IMR-90 (cell line): ENCODE results near the gene SLC4A7. TPM values are rescaled to one million over a fixed set of nuclear protein-coding genes. Genes with fewer than 3 reads are reported as not detected.

Source experiments
- ATAC-seq: fragments of 200-7000 bp; cut with Tn5 transposase; 2 replicates; pipeline ENCODE4 v1.9.1; 2020; ENCODE audit warnings: low read depth, mild to moderate bottlenecking, moderate library complexity
- BruUV-seq: library from RNA; stranded (reverse); fragments of 400-500 nt; replicated peaks from 2 replicates; lab custom pipeline; 2021; lab: Mats Ljungman, UMichigan
- CTCF ChIA-PET: fragments of 300-600 bp; formaldehyde crosslinking; extraction: SDS; loops from one replicate; lab custom pipeline; 2021; ENCODE audit warnings: antibody characterized with exemption; lab: Yijun Ruan, JAX
- POLR2A ChIA-PET: fragments of 300-600 bp; sonication (Branson Sonifier 250); formaldehyde crosslinking; loops from one replicate; lab custom pipeline; 2022; ENCODE audit warnings: antibody characterized with exemption; ENCODE audit not compliant: unreplicated experiment; lab: Charles Lee
- DNase-seq: peaks from one replicate; pipeline ENCODE4 v3.0.0; 2013
- H2AFZ ChIP-seq: replicated peaks from 2 replicates; pipeline ENCODE3; 2013; ENCODE audit warnings: low read length, mild to moderate bottlenecking; ENCODE audit not compliant: poor library complexity
- H2AK5ac ChIP-seq: 2 replicates; pipeline ENCODE4 v1.6.1; 2013; ENCODE audit warnings: low read depth, low read length, inconsistent platforms
- H2AK9ac ChIP-seq: replicated peaks from 2 replicates; pipeline ENCODE3; 2013; ENCODE audit warnings: mild to moderate bottlenecking, low read depth, low read length, moderate library complexity; ENCODE audit not compliant: poor library complexity
- H2BK120ac ChIP-seq: 2 replicates; pipeline ENCODE4 v1.6.1; 2013; ENCODE audit warnings: low read depth, low read length, inconsistent platforms
- H2BK15ac ChIP-seq: 3 replicates; pipeline ENCODE4 v1.6.1; 2013; ENCODE audit warnings: low read depth, low read length, inconsistent platforms
- H2BK20ac ChIP-seq: 2 replicates; pipeline ENCODE4 v1.6.1; 2013; ENCODE audit warnings: low read depth, mild to moderate bottlenecking, inconsistent platforms, low read length, moderate library complexity
- H2BK5ac ChIP-seq: 2 replicates; pipeline ENCODE4 v1.6.1; 2013; ENCODE audit warnings: mild to moderate bottlenecking, low read depth, low read length, inconsistent platforms; ENCODE audit not compliant: poor library complexity, severe bottlenecking
- H3K14ac ChIP-seq: replicated peaks from 2 replicates; pipeline ENCODE4 v1.6.1; 2013; ENCODE audit warnings: low read depth, low read length, inconsistent platforms
- H3K18ac ChIP-seq: 2 replicates; pipeline ENCODE4 v1.6.1; 2013; ENCODE audit warnings: low read depth, low read length, control low read depth
- H3K23ac ChIP-seq: 2 replicates; pipeline ENCODE4 v1.6.1; 2013; ENCODE audit warnings: low read depth, low read length, inconsistent platforms
- H3K27ac ChIP-seq: 2 replicates; pipeline ENCODE4 v1.5.1; 2013; ENCODE audit warnings: mild to moderate bottlenecking, control low read depth, low read length; ENCODE audit not compliant: insufficient read depth
- H3K27me3 ChIP-seq: 2 replicates; pipeline ENCODE4 v1.6.1; 2013; ENCODE audit warnings: low read length; ENCODE audit not compliant: control insufficient read depth, insufficient read depth
- H3K36me3 ChIP-seq: 2 replicates; pipeline ENCODE4 v1.6.1; 2013; ENCODE audit warnings: low read length, mixed read lengths; ENCODE audit not compliant: control insufficient read depth, insufficient read depth
- H3K4ac ChIP-seq: 2 replicates; pipeline ENCODE4 v1.6.1; 2013; ENCODE audit warnings: low read depth, low read length, inconsistent platforms
- H3K4me1 ChIP-seq: 2 replicates; pipeline ENCODE4 v1.6.1; 2013; ENCODE audit warnings: low read length, mixed read lengths; ENCODE audit not compliant: control insufficient read depth, insufficient read depth
- H3K4me2 ChIP-seq: 2 replicates; pipeline ENCODE4 v1.6.1; 2013; ENCODE audit warnings: low read depth, mild to moderate bottlenecking, control low read depth, low read length, moderate library complexity
- H3K4me3 ChIP-seq: 2 replicates; pipeline ENCODE4 v1.5.1; 2013; ENCODE audit warnings: low read depth, mild to moderate bottlenecking, control low read depth, low read length, moderate library complexity; ENCODE audit not compliant: insufficient read depth
- H3K56ac ChIP-seq: 2 replicates; pipeline ENCODE4 v1.6.1; 2013; ENCODE audit warnings: low read length, inconsistent platforms; ENCODE audit not compliant: insufficient read depth; ENCODE audit errors: extremely low read depth
- H3K79me1 ChIP-seq, 2 experiments: 2 replicates each; pipeline ENCODE4 v1.6.1; 2013; ENCODE audit warnings: low read length in 2 of 2, inconsistent platforms in 1 of 2, low read depth in 1 of 2
- H3K9ac ChIP-seq: 2 replicates; pipeline ENCODE4 v1.6.1; 2013; ENCODE audit warnings: low read depth, low read length, control low read depth
- H3K9me1 ChIP-seq: 2 replicates; pipeline ENCODE4 v1.6.1; 2013; ENCODE audit warnings: low read length, inconsistent platforms; ENCODE audit not compliant: insufficient read depth
- H3K9me3 ChIP-seq: 2 replicates; pipeline ENCODE4 v1.6.1; 2013; ENCODE audit warnings: low read length; ENCODE audit not compliant: control insufficient read depth, insufficient read depth
- H4K20me1 ChIP-seq: 2 replicates; pipeline ENCODE4 v1.6.1; 2013; ENCODE audit warnings: low read length, inconsistent platforms; ENCODE audit not compliant: insufficient read depth
- H4K5ac ChIP-seq: 2 replicates; pipeline ENCODE4 v1.6.1; 2013; ENCODE audit warnings: mild to moderate bottlenecking, low read depth, low read length, control low read depth
- H4K8ac ChIP-seq, 2 experiments: 2 replicates each; pipeline ENCODE4 v1.6.1; 2013; ENCODE audit warnings: low read depth in 2 of 2, low read length in 2 of 2, control low read depth in 1 of 2, inconsistent platforms in 1 of 2
- H4K91ac ChIP-seq: 2 replicates; pipeline ENCODE4 v1.6.1; 2013; ENCODE audit warnings: low read depth, low read length, inconsistent platforms; ENCODE audit not compliant: insufficient read depth
- BHLHE40 ChIP-seq: fragments of 150-350 bp; IDR thresholded peaks from 2 replicates; pipeline ENCODE4 v1.6.1; 2016; ENCODE audit warnings: mild to moderate bottlenecking, low read depth, low read length
- CEBPB ChIP-seq: IDR thresholded peaks from 2 replicates; pipeline ENCODE4 v1.6.1; 2012; ENCODE audit warnings: low read depth, low read length, improper control_type of control experiment
- CHD1 ChIP-seq: IDR thresholded peaks from 2 replicates; pipeline ENCODE4 v1.6.1; 2012; ENCODE audit warnings: low read depth, low read length, improper control_type of control experiment
- FOS ChIP-seq: fragments of 150-350 bp; IDR thresholded peaks from 2 replicates; pipeline ENCODE4 v1.6.1; 2016; ENCODE audit warnings: low read depth, low read length
- MAFK ChIP-seq: IDR thresholded peaks from 2 replicates; pipeline ENCODE4 v1.6.1; 2012; ENCODE audit warnings: low read depth, low read length, improper control_type of control experiment
- MAZ ChIP-seq: IDR thresholded peaks from 2 replicates; pipeline ENCODE4 v1.6.1; 2012; ENCODE audit warnings: low read depth, mild to moderate bottlenecking, low read length, improper control_type of control experiment, moderate library complexity, borderline replicate concordance
- MXI1 ChIP-seq: IDR thresholded peaks from 2 replicates; pipeline ENCODE4 v1.6.1; 2012; ENCODE audit warnings: low read depth, mild to moderate bottlenecking, low read length, moderate library complexity, borderline replicate concordance
- NFE2L2 ChIP-seq: fragments of 150-350 bp; IDR thresholded peaks from 2 replicates; pipeline ENCODE4 v1.6.1; 2016; ENCODE audit warnings: low read depth, mild to moderate bottlenecking, low read length
- POLR2A ChIP-seq: IDR thresholded peaks from 2 replicates; pipeline ENCODE4 v1.6.1; 2012; ENCODE audit warnings: mild to moderate bottlenecking, low read depth, low read length
- RAD21 ChIP-seq: IDR thresholded peaks from 2 replicates; pipeline ENCODE4 v1.6.1; 2012; ENCODE audit warnings: low read length, improper control_type of control experiment
- RCOR1 ChIP-seq: IDR thresholded peaks from 2 replicates; pipeline ENCODE4 v1.6.1; 2012; ENCODE audit warnings: mild to moderate bottlenecking, low read length, improper control_type of control experiment; ENCODE audit not compliant: insufficient replicate concordance
- RFX5 ChIP-seq: IDR thresholded peaks from 2 replicates; pipeline ENCODE4 v1.8.0; 2012; ENCODE audit warnings: low read depth, mild to moderate bottlenecking, low read length, moderate library complexity
- SMC3 ChIP-seq: fragments of 150-350 bp; IDR thresholded peaks from 2 replicates; pipeline ENCODE4 v1.6.1; 2016; ENCODE audit warnings: low read depth, mild to moderate bottlenecking, antibody characterized with exemption, low read length, moderate library complexity
- WGBS, 2 experiments: methylation state at CpG; one replicate each; pipeline versions ENCODE4 v1.1.5 to v1.1.7; 2013; ENCODE audit warnings: missing lambda C conversion rate in 2 of 2; ENCODE audit not compliant: insufficient read length in 1 of 2; ENCODE audit errors: extremely low coverage in 2 of 2; 5-methylcytosine and 5-hydroxymethylcytosine counted together
- dilution Hi-C: fragments of 300-500 bp; cut with HindIII; formaldehyde crosslinking; loops from one replicate; pipeline ENCODE4 v1.14.3; 2018; ENCODE audit warnings: low sequenced_read_pairs; ENCODE audit not compliant: unreplicated experiment
- in situ Hi-C: fragments of 300-500 bp; cut with MboI; formaldehyde crosslinking; loops from 3 replicates; pipeline ENCODE4 v1.14.3; 2019; ENCODE audit warnings: low sequenced_read_pairs, inconsistent platforms, mixed read lengths
- intact Hi-C: fragments of 100-400 bp; cut with micrococcal nuclease; formaldehyde crosslinking; loops from 2 replicates; pipeline ENCODE4 v1.10.0; 2022
- polyA plus RNA-seq, 3 experiments: library from polyadenylated mRNA; depleted of rRNA; stranded (reverse); fragments of >200 nt; gene quantifications; 2 replicates each; pipeline ENCODE4 v1.2.3, GENCODE V29; 2012; ENCODE audit warnings: low replicate concordance in 1 of 3
- total RNA-seq: library from RNA; depleted of rRNA; stranded (reverse); fragments of >200 nt; gene quantifications from 2 replicates; pipeline ENCODE4 v1.2.3, GENCODE V29; 2012
- TF ChIP-seq, protein P1 (sequence below): fragments of 150-350 bp; IDR thresholded peaks from 2 replicates; pipeline ENCODE4 v1.6.1; 2017; ENCODE audit warnings: mild to moderate bottlenecking, antibody characterized with exemption, low read length, low read depth
- TF ChIP-seq, protein P2 (sequence below): fragments of 150-350 bp; IDR thresholded peaks from 2 replicates; pipeline ENCODE4 v1.6.1; 2016; ENCODE audit warnings: low read depth, mild to moderate bottlenecking, low read length, moderate library complexity, borderline replicate concordance
- TF ChIP-seq, protein P3 (sequence below): conservative IDR thresholded peaks from 2 replicates; pipeline ENCODE4 v1.5.1; 2012; ENCODE audit warnings: mild to moderate bottlenecking, low read depth, low read length, improper control_type of control experiment

Gene SLC4A7
- total and polyA plus RNA-seq, 2 of the 4 experiments (the other 2 are of a cell fraction) = 17.7 to 50.4 TPM

- no peak overlapping the region for H3K4ac ChIP-seq
- WGBS, 2 experiments = no CpG with 5 or more reads among the region's 3 CpGs
- no TSS peak for BruUV-seq
- in situ Hi-C loops (no loop called here), dilution Hi-C loops (no loop called here), intact Hi-C loops (no loop called here)
- no peak overlapping the region; the same call in 1 of the 2 replicates for H4K5ac ChIP-seq
- H4K8ac ChIP-seq = no peak overlapping the region
- H3K9ac ChIP-seq = no peak overlapping the region
- H3K79me1 ChIP-seq = no peaks in the 10 kb centered on the region
- H4K20me1 ChIP-seq = no peaks in the 10 kb centered on the region
- CTCF ChIA-PET = interaction anchor here (2.3 kb wide), 1 partner anchor 11 kb away, joined by 7 read pairs; no protein-coding TSS in a partner anchor
- no peak overlapping the region for H2AFZ ChIP-seq
- peak overlapping the region; percentile 40; the same call in 1 of the 2 replicates for H2BK20ac ChIP-seq
- no peak overlapping the region for H3K18ac ChIP-seq
- H2BK15ac ChIP-seq = peak overlapping the region; percentile 70; the same call in 1 of the 3 replicates
- H2BK120ac ChIP-seq = peak overlapping the region; percentile 10; the same call in 1 of the 2 replicates
- no peak overlapping the region for H3K23ac ChIP-seq
- POLR2A ChIA-PET = no interaction called here
- no peaks in the 10 kb centered on the region for H3K36me3 ChIP-seq
- H3K27ac ChIP-seq = no peak overlapping the region
- H2AK9ac ChIP-seq = no peak overlapping the region
- H3K56ac ChIP-seq = no peak overlapping the region
- no peaks in the 10 kb centered on the region for H3K27me3 ChIP-seq
- no peak overlapping the region for H3K4me3 ChIP-seq
- H3K9me1 ChIP-seq = peaks cover 11% of the 10 kb centered on the region
- no peak overlapping the region for H3K14ac ChIP-seq
- H3K4me1 ChIP-seq = peaks cover 15% of the 10 kb centered on the region
- TF ChIP-seq CEBPB = no peak
- no peak for TF ChIP-seq MAFK
- TF ChIP-seq CHD1 = no peak
- no peak for TF ChIP-seq POLR2A
- TF ChIP-seq, protein P1, sequence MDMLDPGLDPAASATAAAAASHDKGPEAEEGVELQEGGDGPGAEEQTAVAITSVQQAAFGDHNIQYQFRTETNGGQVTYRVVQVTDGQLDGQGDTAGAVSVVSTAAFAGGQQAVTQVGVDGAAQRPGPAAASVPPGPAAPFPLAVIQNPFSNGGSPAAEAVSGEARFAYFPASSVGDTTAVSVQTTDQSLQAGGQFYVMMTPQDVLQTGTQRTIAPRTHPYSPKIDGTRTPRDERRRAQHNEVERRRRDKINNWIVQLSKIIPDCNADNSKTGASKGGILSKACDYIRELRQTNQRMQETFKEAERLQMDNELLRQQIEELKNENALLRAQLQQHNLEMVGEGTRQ = no peak
- no peak for TF ChIP-seq NFE2L2
- no peak for TF ChIP-seq RCOR1
- no peak for TF ChIP-seq MAZ
- TF ChIP-seq SMC3 = no peak
- no peak for TF ChIP-seq BHLHE40
- TF ChIP-seq RAD21 = no peak
- TF ChIP-seq MXI1 = no peak
- TF ChIP-seq, protein P2, sequence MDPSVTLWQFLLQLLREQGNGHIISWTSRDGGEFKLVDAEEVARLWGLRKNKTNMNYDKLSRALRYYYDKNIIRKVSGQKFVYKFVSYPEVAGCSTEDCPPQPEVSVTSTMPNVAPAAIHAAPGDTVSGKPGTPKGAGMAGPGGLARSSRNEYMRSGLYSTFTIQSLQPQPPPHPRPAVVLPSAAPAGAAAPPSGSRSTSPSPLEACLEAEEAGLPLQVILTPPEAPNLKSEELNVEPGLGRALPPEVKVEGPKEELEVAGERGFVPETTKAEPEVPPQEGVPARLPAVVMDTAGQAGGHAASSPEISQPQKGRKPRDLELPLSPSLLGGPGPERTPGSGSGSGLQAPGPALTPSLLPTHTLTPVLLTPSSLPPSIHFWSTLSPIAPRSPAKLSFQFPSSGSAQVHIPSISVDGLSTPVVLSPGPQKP = no peak
- TF ChIP-seq RFX5 = no peak
- TF ChIP-seq, protein P3, sequence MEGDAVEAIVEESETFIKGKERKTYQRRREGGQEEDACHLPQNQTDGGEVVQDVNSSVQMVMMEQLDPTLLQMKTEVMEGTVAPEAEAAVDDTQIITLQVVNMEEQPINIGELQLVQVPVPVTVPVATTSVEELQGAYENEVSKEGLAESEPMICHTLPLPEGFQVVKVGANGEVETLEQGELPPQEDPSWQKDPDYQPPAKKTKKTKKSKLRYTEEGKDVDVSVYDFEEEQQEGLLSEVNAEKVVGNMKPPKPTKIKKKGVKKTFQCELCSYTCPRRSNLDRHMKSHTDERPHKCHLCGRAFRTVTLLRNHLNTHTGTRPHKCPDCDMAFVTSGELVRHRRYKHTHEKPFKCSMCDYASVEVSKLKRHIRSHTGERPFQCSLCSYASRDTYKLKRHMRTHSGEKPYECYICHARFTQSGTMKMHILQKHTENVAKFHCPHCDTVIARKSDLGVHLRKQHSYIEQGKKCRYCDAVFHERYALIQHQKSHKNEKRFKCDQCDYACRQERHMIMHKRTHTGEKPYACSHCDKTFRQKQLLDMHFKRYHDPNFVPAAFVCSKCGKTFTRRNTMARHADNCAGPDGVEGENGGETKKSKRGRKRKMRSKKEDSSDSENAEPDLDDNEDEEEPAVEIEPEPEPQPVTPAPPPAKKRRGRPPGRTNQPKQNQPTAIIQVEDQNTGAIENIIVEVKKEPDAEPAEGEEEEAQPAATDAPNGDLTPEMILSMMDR = no peak
- no peak for TF ChIP-seq FOS
- ATAC-seq (no peak), DNase-seq (no peak)
- peak overlapping the region; percentile 66; the same call in 1 of the 2 replicates for H2AK5ac ChIP-seq
- H2BK5ac ChIP-seq = no peak overlapping the region
- no peak overlapping the region for H4K91ac ChIP-seq
- H3K9me3 ChIP-seq = no peaks in the 10 kb centered on the region
- no peak overlapping the region for H3K4me2 ChIP-seq
Measured at GRCh38 chr3:27501759-27502158, 17.6 kb upstream of the SLC4A7 start.
